ENCODE results near the gene ALPK1.

- TF ChIP-seq POLR2AphosphoS5 (IDR thresholded peaks at IDR 0.05; ENCODE audit: low read depth, low read length) (no peak), TAF1 (IDR thresholded peaks at IDR 0.05; ENCODE audit: low read depth, low read length) (no peak), POLR2A (IDR thresholded peaks at IDR 0.05; ENCODE audit: low read depth, low read length) (no peak)
Measured at GRCh38 chr4:112321776-112322684, 24.9 kb downstream of the ALPK1 start.
